HepG2 (cell line): ENCODE results near the gene CNOT2. TPM values are rescaled to one million over a fixed set of nuclear protein-coding genes. Genes with fewer than 3 reads are reported as not detected.

Experiments used
- AGO2 ChIP-seq: fragments of 200-400 bp; formaldehyde crosslinking; optimal IDR thresholded peaks from 2 replicates; pipeline ENCODE3; 2017; ENCODE audit warnings: mild to moderate bottlenecking, low read depth, low read length, moderate library complexity
- BRF2 ChIP-seq: sonication (generic); formaldehyde crosslinking; IDR thresholded peaks from 2 replicates; pipeline ENCODE4 v1.8.1; 2022; ENCODE audit warnings: mild to moderate bottlenecking, missing genetic modification reagents
- CTCF ChIP-seq: sonication (generic); formaldehyde crosslinking; IDR thresholded peaks from 2 replicates; pipeline ENCODE4 v1.5.0; 2020; ENCODE audit warnings: mild to moderate bottlenecking, missing genetic modification reagents, moderate library complexity
- GPN1 ChIP-seq: sonication (generic); formaldehyde crosslinking; IDR thresholded peaks from 2 replicates; pipeline ENCODE4 v1.5.1; 2020; ENCODE audit warnings: missing genetic modification reagents, borderline replicate concordance
- HBP1 ChIP-seq: IDR thresholded peaks from 2 replicates; pipeline ENCODE4 v1.6.1; 2016; ENCODE audit warnings: low read depth, control low read depth
- IKZF5 ChIP-seq: IDR thresholded peaks from 2 replicates; pipeline ENCODE4 v1.6.1; 2018; ENCODE audit warnings: missing genetic modification reagents, mild to moderate bottlenecking, missing compliant biosample characterization
- MAFK ChIP-seq, 2 experiments: IDR thresholded peaks in 1 of 2; conservative IDR thresholded peaks in 1 of 2; 2 replicates each; pipeline ENCODE4 v1.6.1; 2011; ENCODE audit warnings: improper control_type of control experiment in 2 of 2, low read length in 2 of 2
- MAX ChIP-seq: IDR thresholded peaks from 2 replicates; pipeline ENCODE4 v1.6.1; 2012; ENCODE audit warnings: inconsistent platforms
- NRL ChIP-seq: sonication (generic); formaldehyde crosslinking; IDR thresholded peaks from 2 replicates; pipeline ENCODE4 v1.5.0; 2020; ENCODE audit warnings: missing genetic modification reagents, mild to moderate bottlenecking, moderate library complexity, borderline replicate concordance
- PITX1 ChIP-seq: sonication (generic); formaldehyde crosslinking; IDR thresholded peaks from 2 replicates; pipeline ENCODE4 v1.5.1; 2020; ENCODE audit warnings: mild to moderate bottlenecking, missing genetic modification reagents
- RBM22 ChIP-seq: fragments of 200-400 bp; formaldehyde crosslinking; optimal IDR thresholded peaks from 2 replicates; pipeline ENCODE3; 2017; ENCODE audit warnings: mild to moderate bottlenecking, low read length, moderate library complexity
- SALL1 ChIP-seq: sonication (generic); formaldehyde crosslinking; IDR thresholded peaks from 2 replicates; pipeline ENCODE4 v1.8.0; 2022; ENCODE audit warnings: mild to moderate bottlenecking, missing genetic modification reagents
- SOX6 ChIP-seq, 2 experiments: fragments of 450-650 bp in 1 of 2; sonication (generic) in 1 of 2; formaldehyde crosslinking in 1 of 2; IDR thresholded peaks; 2 replicates each; pipeline versions ENCODE4 v1.4.0 to v1.6.1; 2017 to 2020; ENCODE audit warnings: antibody characterized with exemption in 1 of 2, mild to moderate bottlenecking in 1 of 2, missing genetic modification reagents in 1 of 2
- ZBTB7B ChIP-seq: sonication (generic); formaldehyde crosslinking; IDR thresholded peaks from 2 replicates; pipeline ENCODE4 v1.4.0; 2020; ENCODE audit warnings: missing genetic modification reagents
- ZNF235 ChIP-seq: sonication (generic); formaldehyde crosslinking; IDR thresholded peaks from 2 replicates; pipeline ENCODE4 v1.8.1; 2023; ENCODE audit warnings: mild to moderate bottlenecking, missing genetic modification reagents, borderline replicate concordance
- ZNF264 ChIP-seq: sonication (generic); formaldehyde crosslinking; IDR thresholded peaks from 2 replicates; pipeline ENCODE4 v1.4.0; 2020; ENCODE audit warnings: missing genetic modification reagents
- ZNF274 ChIP-seq: sonication (generic); formaldehyde crosslinking; IDR thresholded peaks from 2 replicates; pipeline ENCODE4 v1.5.1; 2020; ENCODE audit warnings: mild to moderate bottlenecking, missing genetic modification reagents
- ZNF569 ChIP-seq: sonication (generic); formaldehyde crosslinking; IDR thresholded peaks from 2 replicates; pipeline ENCODE4 v1.5.0; 2020; ENCODE audit warnings: mild to moderate bottlenecking, missing genetic modification reagents, moderate library complexity, borderline replicate concordance
- ZNF580 ChIP-seq: IDR thresholded peaks from 2 replicates; pipeline ENCODE4 v1.6.1; 2016; ENCODE audit warnings: low read depth, borderline replicate concordance
- ZNF724P ChIP-seq: sonication (generic); formaldehyde crosslinking; IDR thresholded peaks from 2 replicates; pipeline ENCODE4 v1.8.0; 2022; ENCODE audit warnings: missing genetic modification reagents, borderline replicate concordance
- ZNF776 ChIP-seq: sonication (generic); formaldehyde crosslinking; IDR thresholded peaks from 2 replicates; pipeline ENCODE4 v1.4.0; 2020; ENCODE audit warnings: mild to moderate bottlenecking, missing genetic modification reagents
- polyA plus RNA-seq, 8 experiments: library from polyadenylated mRNA; depleted of rRNA in 3 of 8; stranded (reverse) in 7 of 8; unstranded in 1 of 8; fragments of >200 nt; fragmentation: Illumina TruSeq in 4 of 8; extraction: Trizol in 4 of 8; gene quantifications; 2 replicates each; pipeline versions ENCODE4 v1.2.1 to v1.2.3, GENCODE V29; 2011 to 2016; ENCODE audit warnings: low read depth in 4 of 8, missing spikeins in 1 of 8, mixed read lengths in 1 of 8; ENCODE audit not compliant: insufficient read depth in 1 of 8
- total RNA-seq, 5 experiments: library from RNA; depleted of rRNA; stranded (reverse); fragments of >200 nt; fragmentation: Illumina TruSeq; extraction: Trizol; gene quantifications; 2 replicates each; pipeline ENCODE4 v1.2.3, GENCODE V29; 2016; ENCODE audit warnings: low read depth in 1 of 5

CNOT2 gene
- total and polyA plus RNA-seq, 2 of the 13 experiments (the other 11 are each of a cell fraction or from before 2014, with no cell fraction given), result 54.5 to 76.6 TPM

GRCh38 chr12:70366581-70367257, 123.5 kb downstream of the CNOT2 start (continued):
- TF ChIP-seq GPN1 (peak; percentile 31; the same call in 1 of the 2 replicates), ZNF580 (CRISPR knock-in tag) (peak; percentile 40; the same call in 1 of the 2 replicates), ZNF274 (CRISPR knock-in tag) (peak; percentile 65; the same call in 1 of the 2 replicates), AGO2 (peak; percentile 39), MAX (peak; percentile 27; the same call in 1 of the 2 replicates), ZNF776 (0 out of 2 replicates have a peak, but pooled peaks have one; percentile 26), SALL1 (CRISPR knock-in tag) (peak; percentile 41; the same call in 1 of the 2 replicates), RBM22 (no peak), ZBTB7B (CRISPR knock-in tag) (0 out of 2 replicates have a peak, but pooled peaks have one; percentile 19), MAFK (conservative IDR thresholded peaks at IDR 0.05 in 1 of 2, IDR thresholded peaks at IDR 0.05 in 1 of 2; ENCODE audit: low read length in 2 of 2) (no peak), NRL (CRISPR knock-in tag) (0 out of 2 replicates have a peak, but pooled peaks have one; percentile 52), BRF2 (no peak), ZNF569 (no peak), CTCF (CRISPR knock-in tag) (no peak; the same call in 1 of the 2 replicates), HBP1 (CRISPR knock-in tag) (no peak), ZNF724P (CRISPR knock-in tag) (no peak), PITX1 (CRISPR knock-in tag) (0 out of 2 replicates have a peak, but pooled peaks have one; percentile 23), SOX6 (IDR thresholded peaks at IDR 0.05) (no peak), SOX6 (CRISPR knock-in tag; IDR thresholded peaks at IDR 0.05) (peak; percentile 24; the same call in 1 of the 2 replicates), ZNF235 (CRISPR knock-in tag) (no peak), ZNF264 (CRISPR knock-in tag) (no peak), IKZF5 (CRISPR knock-in tag) (0 out of 2 replicates have a peak, but pooled peaks have one; percentile 36)
